OCI-M2 (cell line): ENCODE data around the gene DHDH.

Experiments
- DNase-seq: peaks from one replicate; lab custom pipeline; 2025; ENCODE audit not compliant: unreplicated experiment; lab: John Stamatoyannopoulos, UW

DHDH gene

DNA sequence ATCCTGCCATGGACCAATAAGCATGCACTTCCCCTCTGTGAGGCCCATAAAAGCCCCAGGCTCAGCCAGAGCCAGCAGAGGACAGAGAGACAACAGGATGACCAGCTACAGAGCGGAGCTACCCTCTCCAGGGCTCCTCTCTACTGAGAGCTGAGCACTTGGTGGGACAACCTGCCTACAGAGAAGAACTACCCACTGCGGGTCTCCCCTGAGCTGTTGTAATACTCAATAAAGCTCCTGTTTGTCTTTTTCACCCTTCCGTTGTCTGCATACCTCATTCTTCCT, 13.7 kb downstream of the DHDH start:
- no peak for DNase-seq

DNA sequence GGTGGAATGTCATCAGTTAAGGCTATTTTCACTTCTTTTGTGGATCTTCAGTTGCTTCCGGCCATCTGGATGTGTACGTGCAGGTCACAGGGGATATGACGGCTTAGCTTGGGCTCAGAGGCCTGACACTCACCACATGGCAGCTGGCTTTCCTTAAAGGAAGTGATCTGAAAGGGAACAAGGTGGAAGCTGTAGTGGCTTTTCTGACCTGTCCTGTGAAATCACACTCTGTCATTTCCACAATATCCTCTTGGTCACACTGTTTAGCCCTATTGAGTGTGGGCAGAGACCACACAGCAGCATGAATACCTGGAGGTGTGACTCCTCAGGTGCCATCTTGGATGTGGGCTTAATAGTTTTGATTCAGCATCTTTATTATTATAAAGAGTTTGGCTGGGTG, 16.7 kb downstream of the DHDH start:
- DNase-seq, result no peak

DNA sequence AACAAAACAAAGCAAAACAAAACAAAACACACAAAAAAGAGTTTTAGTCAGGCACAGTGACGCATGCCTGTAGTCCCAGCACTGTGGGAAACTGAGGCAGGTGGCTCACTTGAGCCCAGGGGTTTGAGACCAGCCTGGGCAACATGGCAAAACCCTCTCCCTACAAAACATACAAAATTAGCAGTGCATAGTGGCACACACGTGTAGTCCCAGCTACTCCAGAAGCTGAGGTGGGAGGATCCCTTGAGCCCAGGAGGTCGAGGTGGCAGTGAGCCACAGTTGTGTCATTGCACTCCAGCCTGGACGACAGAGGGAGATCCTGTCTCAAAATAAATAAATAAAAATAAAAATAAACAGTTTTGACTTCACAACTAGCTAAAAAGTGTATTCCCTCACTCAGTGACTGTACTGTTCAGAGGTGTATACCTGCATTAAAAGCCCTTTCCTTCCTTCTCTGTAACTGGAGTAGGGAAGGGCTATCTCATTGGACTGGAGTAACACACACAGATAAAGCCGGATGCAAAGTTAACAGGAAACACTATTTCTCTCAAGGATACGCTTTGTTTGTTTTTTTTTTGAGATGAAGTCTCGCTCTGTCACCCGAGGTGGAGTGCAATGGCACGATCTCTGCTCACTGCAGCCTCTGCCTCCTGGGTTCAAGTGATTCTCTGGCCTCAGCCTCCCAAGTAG, 17.5 kb downstream of the DHDH start:
- DNase-seq, result no peak

DNA sequence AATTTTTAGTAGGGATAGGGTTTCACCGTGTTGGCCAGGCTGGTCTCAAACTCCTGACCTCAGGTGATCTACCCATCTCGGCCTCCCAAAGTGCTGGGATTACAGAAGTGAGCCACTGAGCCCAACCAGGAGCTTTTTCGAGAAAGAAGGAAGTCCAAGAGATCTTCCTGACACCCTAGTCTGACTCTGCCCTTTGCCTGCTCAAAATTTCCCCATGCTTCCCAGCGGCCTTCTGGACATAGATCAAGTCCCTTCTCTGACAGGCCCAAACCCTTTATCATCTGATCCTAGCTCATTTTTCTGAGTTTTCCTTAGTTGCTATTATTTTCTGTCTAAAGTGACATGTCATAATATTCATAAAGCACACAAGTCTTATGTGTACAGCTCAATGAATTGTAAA, 19.6 kb downstream of the DHDH start:
- DNase-seq, result no peak

DNA sequence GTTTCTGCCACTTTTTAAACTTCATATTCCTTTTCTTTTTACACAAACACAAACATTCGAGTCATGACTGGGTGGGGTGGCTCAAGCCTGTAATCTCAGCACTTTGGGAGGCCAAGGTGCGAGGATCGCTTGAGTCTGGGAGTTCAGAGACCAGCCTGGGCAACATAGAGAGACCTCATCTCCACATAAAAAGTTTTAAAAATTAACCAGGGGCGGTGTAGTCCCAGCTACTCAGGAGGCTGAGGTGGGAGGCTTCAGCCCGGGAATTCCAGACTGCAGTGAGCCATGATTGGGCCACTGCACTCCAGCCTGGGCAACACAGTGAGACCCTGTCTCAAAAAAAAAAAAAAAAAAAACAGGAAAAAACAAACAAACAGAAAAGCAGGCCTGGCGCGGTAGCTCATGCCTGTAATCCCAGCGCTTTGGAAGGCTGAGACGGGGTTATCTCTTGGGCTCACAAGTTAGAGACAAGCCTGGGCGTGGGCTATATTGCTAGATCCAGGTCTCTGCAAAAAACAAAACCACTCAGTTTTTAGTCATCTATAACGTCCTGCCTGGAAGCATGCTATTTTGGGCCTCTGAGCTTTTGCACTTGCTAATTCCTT, 20.6 kb downstream of the DHDH start:
- no peak for DNase-seq

DNA sequence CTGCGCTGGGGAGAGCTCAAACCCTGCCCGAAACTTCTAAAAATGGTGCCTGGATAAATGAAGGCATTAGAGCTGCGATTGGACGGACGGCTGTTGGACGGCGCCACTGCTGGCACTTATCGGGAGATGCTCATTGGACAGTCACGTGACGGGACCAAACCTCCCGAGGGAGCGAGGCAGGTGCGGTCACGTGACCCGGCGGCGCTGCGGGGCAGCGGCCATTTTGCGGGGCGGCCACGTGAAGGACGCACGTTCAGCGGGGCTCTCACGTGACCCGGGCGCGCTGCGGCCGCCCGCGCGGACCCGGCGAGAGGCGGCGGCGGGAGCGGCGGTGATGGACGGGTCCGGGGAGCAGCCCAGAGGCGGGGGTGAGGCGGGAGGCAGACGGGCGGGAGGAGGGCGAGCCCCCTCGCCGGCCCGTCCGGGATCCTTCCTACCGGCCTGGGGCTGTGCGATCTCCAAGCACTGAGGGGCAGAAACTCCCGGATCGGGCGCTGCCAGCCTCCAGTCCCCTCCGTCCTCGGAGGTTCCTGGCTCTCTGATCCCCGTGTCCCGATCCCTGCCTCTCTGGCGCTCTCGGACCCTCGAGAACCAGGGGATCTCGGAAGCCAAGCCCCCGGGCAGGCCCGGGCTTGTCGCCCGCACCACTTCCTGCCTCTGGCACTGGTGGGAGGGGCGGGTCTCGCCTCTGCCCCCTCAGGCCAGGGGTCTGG, 21.3 kb downstream of the DHDH start, which contains the start of gene BAX:
Gene BAX, plus strand, starts transcription at position 281 of the 713 bp plus-strand sequence. Its CDS starts 54 bp downstream, at position 335.
- DNase-seq, result peak; percentile 71

DNA sequence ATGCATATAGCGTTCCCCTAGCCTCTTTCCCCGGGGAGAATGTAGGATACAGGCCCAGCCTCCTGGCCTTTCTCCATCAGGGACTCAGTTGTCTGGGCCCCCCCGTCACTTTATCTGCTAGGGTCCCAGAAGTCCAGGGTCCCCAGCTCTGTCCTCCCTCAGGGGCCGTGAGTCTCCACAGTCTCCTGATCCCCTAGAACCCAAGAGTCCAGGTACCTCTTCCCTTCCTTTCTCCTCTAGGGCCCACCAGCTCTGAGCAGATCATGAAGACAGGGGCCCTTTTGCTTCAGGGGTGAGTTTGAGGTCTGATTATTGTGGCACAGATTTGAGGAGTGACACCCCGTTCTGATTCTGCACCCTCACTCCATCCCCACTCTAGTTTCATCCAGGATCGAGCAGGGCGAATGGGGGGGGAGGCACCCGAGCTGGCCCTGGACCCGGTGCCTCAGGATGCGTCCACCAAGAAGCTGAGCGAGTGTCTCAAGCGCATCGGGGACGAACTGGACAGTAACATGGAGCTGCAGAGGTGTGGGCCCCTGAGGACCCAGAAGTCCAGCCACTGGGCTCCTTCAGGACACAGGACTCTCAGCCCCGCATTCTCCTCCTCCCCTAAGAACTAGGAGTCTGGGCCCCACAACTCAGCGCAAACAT, 21.9 kb downstream of the DHDH start:
- no peak for DNase-seq

DNA sequence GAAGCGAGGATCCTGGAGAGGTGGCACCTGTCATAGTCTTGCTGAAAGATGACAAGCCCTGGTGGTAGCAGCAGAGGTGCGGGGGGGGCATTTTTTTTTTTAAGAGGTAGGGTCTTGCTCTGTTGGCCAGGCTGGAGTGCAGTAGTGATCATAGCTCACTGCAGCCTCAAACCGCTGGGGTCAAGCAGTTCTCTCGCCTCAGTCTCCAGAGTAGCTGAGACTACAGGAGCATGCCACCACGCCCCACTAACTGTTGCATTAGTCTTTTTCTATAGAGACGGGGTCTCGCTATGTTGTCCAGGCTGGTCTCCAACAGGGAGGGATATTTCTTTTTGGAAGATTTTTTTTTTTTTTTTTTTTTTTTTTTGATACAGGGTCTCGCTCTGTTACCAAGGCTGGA, 24.5 kb downstream of the DHDH start:
- no peak for DNase-seq

DNA sequence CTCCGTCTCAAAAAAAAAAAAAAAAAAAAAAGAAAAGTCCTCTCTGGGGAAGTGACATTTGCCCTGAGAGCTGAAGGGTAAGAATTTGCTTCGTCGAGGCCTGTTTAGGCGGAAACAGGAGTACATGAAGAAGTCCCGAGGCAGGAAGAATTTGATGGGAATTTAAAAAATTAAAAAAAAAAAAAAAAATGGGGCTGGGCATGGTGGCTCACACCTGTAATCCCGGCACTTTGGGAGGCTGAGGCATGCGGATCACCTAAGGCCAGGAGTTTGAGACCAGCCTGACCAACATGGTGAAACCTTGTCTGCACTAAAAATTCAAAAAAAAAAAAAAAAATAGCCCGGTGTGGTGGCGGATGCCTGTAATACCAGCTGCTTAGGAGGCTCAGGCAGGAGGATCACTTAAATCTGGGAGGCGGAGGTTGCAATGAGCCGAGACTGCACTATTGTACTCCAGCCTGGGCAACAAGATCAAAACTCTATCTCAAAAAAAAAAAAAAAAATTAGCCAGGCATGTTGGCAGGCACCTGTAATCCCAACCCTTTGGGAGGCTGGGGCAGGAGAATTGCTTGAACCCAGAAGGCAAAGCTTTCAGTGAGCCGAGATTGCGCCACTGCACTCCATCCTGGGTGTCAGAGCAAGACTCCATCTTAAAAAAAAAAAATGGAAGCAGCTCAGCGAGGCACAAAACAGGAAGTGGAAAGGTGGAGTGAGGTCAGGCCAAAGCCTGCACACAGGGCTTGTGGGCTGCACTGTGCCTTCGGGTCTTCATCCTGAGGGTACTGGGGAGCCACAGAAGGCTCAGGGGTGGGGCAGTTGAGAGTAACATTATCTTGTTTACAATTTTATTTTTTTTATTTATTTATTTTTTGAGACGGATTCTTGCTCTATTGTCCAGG, 26.1 kb downstream of the DHDH start:
- no peak for DNase-seq

DNA sequence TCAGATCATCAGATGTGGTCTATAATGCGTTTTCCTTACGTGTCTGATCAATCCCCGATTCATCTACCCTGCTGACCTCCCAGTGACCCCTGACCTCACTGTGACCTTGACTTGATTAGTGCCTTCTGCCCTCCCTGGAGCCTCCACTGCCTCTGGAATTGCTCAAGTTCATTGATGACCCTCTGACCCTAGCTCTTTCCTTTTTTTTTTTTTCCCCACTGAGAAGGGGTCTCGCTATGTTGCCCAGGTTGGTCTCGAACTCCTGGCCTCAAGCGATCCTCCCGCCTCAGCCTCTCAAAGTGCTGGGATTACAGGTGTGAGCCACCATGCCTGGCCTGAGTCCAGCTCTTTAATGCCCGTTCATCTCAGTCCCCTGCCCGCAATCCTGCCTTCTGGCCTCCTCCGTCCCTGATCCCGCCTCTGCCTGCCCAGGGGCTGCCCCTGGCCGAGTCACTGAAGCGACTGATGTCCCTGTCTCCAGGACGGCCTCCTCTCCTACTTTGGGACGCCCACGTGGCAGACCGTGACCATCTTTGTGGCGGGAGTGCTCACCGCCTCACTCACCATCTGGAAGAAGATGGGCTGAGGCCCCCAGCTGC, 27.7 kb downstream of the DHDH start:
- DNase-seq, result no peak

DNA sequence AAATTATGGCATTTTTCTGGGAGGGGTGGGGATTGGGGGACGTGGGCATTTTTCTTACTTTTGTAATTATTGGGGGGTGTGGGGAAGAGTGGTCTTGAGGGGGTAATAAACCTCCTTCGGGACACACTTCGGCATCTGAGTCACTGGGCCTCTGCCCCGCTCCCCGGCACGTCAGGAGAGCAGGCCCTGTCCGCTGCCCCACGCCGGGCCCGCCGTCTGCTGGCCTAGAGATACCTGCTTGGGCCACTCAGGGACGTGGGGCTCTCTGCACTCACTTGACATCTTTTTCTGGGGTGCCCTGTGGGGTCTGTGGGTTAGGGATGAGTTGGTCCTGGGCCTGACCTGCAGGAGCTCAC, 28.2 kb downstream of the DHDH start:
- no peak for DNase-seq

DNA sequence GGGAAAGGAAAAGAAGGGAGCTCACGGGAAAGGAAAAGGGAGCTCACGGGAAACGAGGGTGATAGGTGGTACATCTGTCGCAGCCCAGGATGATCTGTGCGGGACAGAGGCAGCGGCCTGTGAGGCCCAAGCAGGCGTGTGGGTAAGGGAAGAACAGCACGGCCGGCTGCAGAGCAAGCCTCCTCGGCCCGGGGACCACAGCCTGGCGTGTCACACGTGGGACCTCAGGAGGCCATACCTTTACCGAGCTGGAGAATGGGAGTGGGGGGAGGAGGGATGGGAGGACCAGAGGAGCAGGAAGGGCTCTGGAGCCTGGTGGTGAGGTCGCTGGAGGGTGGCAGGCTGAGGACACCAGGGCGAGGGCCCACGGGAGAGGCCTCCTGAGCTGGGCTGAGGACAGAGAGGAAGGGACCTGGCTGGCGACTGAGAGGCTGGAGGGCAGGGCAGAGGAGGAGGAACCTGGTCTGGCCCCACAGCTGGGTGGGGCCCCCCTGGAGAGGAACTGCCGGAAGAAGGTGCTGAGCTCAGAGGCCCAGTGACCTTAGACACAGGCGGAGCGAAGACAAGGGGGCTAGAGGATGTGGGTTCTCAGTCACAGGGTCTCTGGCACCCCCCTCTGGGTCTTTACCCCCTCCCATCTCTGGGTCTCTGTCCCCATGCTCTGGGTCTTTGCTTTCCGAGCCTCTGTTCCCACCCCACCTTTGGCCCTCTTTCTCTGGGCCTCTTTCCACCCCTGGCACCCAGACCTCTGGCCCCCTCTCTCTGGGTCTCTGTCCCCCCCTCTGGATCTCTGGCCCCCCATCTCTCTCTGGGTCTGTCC, 28.7 kb downstream of the DHDH start:
- DNase-seq, result peak; percentile 46

DNA sequence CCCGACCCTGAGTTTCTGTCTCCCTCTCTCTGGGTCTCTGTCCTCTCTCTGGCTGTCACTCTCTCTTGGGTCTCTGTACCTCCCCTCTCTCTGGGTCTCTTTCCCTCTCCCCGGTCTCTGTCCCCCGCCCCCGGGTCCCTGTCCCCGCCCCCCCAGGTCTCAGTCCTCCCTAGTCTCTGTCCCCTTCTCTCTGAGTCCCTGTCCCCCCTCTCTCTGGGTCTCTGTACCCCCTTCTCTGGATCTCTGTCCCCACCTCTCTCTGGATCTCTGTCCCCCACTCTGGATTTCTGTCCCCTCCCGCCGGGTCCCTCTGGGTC, 29.3 kb downstream of the DHDH start:
- no peak for DNase-seq

DNA sequence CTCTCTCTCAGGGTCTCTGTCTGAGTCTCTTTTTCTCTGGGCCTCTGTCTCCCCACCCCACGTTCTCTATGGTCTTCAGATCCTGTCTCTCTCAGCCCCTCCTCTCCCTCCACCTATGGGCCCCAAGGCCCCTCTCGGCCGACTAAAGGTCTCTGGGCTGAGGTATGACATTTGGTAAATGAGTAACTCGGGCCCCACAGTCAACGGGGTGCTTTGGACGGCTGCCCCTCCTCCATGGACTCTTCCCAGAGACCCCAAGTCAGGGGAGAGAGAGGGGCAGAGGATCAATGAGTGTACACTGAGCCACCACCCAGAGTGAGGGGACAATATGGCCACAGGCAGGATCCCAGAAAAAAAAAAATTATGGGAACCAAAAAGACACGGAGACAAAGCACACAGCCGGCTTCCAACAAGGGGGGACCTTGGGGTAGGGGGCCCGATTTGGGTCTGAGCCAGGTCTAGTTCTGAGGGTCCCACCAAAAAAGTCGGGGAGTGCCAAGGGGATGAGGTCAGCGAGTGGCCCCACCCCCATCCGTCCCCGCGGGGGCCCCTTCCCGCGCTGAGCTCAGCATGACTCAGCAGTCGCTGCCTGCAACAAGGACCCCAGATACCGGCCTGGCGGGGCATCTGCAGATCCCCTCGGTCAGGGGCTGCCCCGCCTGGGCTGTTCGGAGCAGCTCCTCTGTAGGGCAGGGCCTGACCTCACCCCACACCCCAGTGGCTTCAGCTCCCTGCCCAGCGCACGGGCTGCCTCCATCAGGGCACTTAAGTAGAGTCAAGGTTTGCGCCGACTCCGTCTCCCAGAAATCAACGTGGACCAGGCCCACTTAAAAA, 30.1 kb downstream of the DHDH start:
- DNase-seq, result peak; percentile 47

DNA sequence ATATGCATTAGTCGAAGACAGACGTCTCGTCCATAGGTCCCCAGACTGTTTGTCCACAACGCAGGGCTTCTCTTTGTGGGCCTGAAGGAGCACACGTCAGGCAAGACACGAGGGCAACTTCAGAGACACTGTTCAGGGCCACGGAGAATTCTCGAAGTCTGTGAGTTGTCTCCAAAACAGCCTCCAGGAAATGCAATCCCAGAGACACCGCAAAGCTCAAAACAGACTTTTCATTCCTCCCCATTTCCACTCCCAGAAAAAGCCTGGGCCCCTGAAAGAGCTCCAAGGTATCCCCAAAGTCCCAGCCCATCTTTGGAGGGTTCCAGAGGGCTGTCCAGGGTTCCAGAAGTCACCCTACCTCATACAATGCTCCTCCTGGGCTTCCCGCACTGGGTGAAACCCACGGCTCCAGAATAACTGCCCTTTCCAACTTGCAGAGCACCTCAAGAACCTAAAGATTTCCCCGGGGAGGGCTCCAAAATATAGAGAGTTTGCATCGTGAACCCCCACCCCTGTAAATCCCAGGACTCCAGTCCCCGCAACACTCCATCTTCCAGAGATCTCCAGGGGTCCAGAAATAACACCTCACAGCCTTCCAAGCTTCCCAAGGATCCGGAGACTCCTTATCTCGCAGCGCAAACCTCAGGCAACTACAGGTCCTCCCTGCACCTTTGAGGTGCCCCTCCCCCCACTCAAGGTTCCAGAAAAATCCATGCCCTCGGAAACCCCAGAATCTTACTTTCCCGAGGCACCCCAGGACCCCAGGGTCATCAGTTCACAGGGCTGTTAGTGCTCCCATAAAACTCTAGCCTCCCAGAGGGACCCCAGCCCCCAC, 30.9 kb downstream of the DHDH start:
- no peak for DNase-seq

DNA sequence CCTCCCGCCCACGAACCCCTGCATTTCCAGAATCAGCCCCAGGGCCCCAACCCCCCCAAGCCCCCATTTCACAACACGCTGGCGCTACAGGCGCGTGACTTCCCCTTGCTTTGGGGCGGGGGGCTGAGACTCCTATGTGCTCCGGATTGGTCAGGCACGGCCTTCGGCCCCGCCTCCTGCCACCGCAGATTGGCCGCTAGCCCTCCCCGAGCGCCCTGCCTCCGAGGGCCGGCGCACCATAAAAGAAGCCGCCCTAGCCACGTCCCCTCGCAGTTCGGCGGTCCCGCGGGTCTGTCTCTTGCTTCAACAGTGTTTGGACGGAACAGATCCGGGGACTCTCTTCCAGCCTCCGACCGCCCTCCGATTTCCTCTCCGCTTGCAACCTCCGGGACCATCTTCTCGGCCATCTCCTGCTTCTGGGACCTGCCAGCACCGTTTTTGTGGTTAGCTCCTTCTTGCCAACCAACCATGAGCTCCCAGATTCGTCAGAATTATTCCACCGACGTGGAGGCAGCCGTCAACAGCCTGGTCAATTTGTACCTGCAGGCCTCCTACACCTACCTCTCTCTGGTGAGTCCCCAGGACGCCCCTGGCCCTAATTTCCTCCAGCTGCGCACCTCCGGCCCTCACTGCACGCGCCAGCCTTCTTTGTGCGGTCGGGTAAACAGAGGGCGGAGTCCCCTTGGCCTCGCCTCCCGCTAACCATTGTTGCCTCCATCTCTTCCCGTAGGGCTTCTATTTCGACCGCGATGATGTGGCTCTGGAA, 31.7 kb downstream of the DHDH start, which contains the start of gene FTL:
Gene FTL, plus strand, starts transcription at position 270 of the 766 bp plus-strand sequence. Its CDS starts 199 bp downstream, at position 469.
- peak; percentile 91 for DNase-seq

DNA sequence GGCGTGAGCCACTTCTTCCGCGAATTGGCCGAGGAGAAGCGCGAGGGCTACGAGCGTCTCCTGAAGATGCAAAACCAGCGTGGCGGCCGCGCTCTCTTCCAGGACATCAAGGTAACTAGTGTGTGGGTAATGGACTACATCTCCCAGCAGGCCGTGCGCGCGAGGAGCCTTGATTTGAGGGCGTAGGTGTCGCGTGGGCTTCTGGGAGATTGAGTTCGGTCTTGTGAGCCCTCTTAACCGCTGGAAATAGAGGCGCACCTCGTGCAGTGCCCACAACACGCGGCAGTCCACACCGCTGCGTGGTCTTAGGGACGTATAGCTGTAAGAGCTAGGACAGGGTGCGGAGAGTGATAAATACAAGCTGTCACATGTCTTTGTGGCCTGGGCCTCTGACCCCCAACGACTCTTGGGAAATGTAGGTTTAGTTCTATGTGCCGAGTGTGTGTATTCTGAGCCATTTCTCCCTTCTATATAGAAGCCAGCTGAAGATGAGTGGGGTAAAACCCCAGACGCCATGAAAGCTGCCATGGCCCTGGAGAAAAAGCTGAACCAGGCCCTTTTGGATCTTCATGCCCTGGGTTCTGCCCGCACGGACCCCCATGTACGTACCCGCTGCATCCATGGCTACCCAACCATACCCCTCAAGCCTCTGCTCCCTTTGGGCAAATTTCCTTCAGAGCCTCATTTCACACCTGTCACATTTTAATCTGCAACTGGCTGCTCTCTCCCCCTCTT, 32.5 kb downstream of the DHDH start:
- peak; percentile 28 for DNase-seq
